K562 treated with DMSO at 1 percent for 12 hours (cell line): ENCODE measurements around the gene TBL3. TPM values are rescaled to one million over a fixed set of nuclear protein-coding genes. Genes with fewer than 3 reads are reported as not detected.

ENCODE experiments used
- total RNA-seq: library from RNA; unstranded; fragments of 300-600 nt; gene quantifications from 2 replicates; pipeline ENCODE4 v1.2.3, GENCODE V29; 2022; ENCODE audit not compliant: insufficient read depth

Gene TBL3
- 37.2 and 53.2 TPM in 2 replicates for total RNA-seq

GRCh38 chr16:1971796-1972489, at the start of gene TBL3:
TBL3 (plus strand) TSS chr16:1972053; CDS start chr16:1972165, 112 bp downstream.

GRCh38 chr16:1942810-1943726, 28.8 kb upstream of the TBL3 start, which contains the start of gene MSRB1:
MSRB1 (minus strand) TSS chr16:1943199; CDS start chr16:1943156, 43 bp downstream.

GRCh38 chr16:1959269-1960039, 12.4 kb upstream of the TBL3 start, which contains the start of gene NDUFB10:
NDUFB10 (plus strand) TSS chr16:1959538; CDS start chr16:1959625, 87 bp downstream.

GRCh38 chr16:1964506-1965395, 7.1 kb upstream of the TBL3 start, which contains the start of gene RPS2:
RPS2 (minus strand) TSS chr16:1964826; CDS start chr16:1964625, 201 bp downstream.

GRCh38 chr16:1966460-1966859, 5.4 kb upstream of the TBL3 start, which contains the start of gene RNF151:
RNF151 (plus strand) TSS chr16:1966856; CDS start chr16:1966882, 26 bp downstream.

GRCh38 chr16:1981398-1981836, 9.6 kb downstream of the TBL3 start, which contains the start of gene NOXO1:
NOXO1 (minus strand) TSS chr16:1981469; CDS start chr16:1981179, 290 bp downstream.

GRCh38 chr16:1983544-1984346, 11.9 kb downstream of the TBL3 start, which contains the start of gene GFER:
GFER (plus strand) TSS chr16:1984193; CDS start chr16:1984219, 26 bp downstream.

GRCh38 chr16:1989209-1990100, 17.6 kb downstream of the TBL3 start, which contains the start of gene SYNGR3:
SYNGR3 (plus strand) TSS chr16:1989970; CDS start chr16:1990103, 133 bp downstream.

GRCh38 chr16:2009791-2010510, 38.1 kb downstream of the TBL3 start, which contains the start of gene ZNF598:
ZNF598 (minus strand) TSS chr16:2009821.

GRCh38 chr16:2019518-2019920, 47.7 kb downstream of the TBL3 start, which contains the start of gene NPW:
NPW (plus strand) TSS chr16:2019785.

GRCh38 chr16:2026461-2027023, 54.7 kb downstream of the TBL3 start, which contains the start of gene NHERF2:
NHERF2 (plus strand) TSS chr16:2026902; CDS start chr16:2027006, 104 bp downstream.

Other genes with a start within 250 kb of the TBL3 start
- 55.4 and 83.8 TPM in 2 replicates for gene NME3, start 200.5 kb upstream of the TBL3 start, total RNA-seq
- gene EME2, start 199.2 kb upstream of the TBL3 start, total RNA-seq = 3.5 and 11.1 TPM in 2 replicates
- gene MRPS34, start 198.9 kb upstream of the TBL3 start, total RNA-seq = 170 and 217 TPM in 2 replicates
- 80.4 and 89.8 TPM in 2 replicates for gene SPSB3, start 189.5 kb upstream of the TBL3 start, total RNA-seq
- 119 and 185 TPM in 2 replicates for gene NUBP2, start 189.1 kb upstream of the TBL3 start, total RNA-seq
- 0.51 TPM in 1 of 2 replicates, not detected in the other for gene IGFALS, start 178.3 kb upstream of the TBL3 start, total RNA-seq
- 87.9 and 95.5 TPM in 2 replicates for gene HAGH, start 145.2 kb upstream of the TBL3 start, total RNA-seq
- 22.3 and 24.5 TPM in 2 replicates for gene FAHD1, start 144.8 kb upstream of the TBL3 start, total RNA-seq
- gene MEIOB, start 99.9 kb upstream of the TBL3 start, total RNA-seq = 35.2 and 61.4 TPM in 2 replicates
- not detected in 2 replicates for gene HS3ST6, start 53.6 kb upstream of the TBL3 start, total RNA-seq
- 142 and 157 TPM in 2 replicates for gene MSRB1, start 28.9 kb upstream of the TBL3 start, total RNA-seq
- gene RPL3L, start 17.4 kb upstream of the TBL3 start, total RNA-seq = not detected in 2 replicates
- gene NDUFB10, start 12.5 kb upstream of the TBL3 start, total RNA-seq = 209 and 233 TPM in 2 replicates
- 6,317 and 9,099 TPM in 2 replicates for gene RPS2, start 7.2 kb upstream of the TBL3 start, total RNA-seq
- 1.3 TPM in 1 of 2 replicates, not detected in the other for gene RNF151, start 5.2 kb upstream of the TBL3 start, total RNA-seq
- gene NOXO1, start 9.4 kb downstream of the TBL3 start, total RNA-seq = 0.89 TPM in 1 of 2 replicates, not detected in the other
- gene GFER, start 12.1 kb downstream of the TBL3 start, total RNA-seq = 46.5 and 60.5 TPM in 2 replicates
- 24.1 and 36.4 TPM in 2 replicates for gene SYNGR3, start 17.9 kb downstream of the TBL3 start, total RNA-seq
- 71.6 and 98.5 TPM in 2 replicates for gene ZNF598, start 37.8 kb downstream of the TBL3 start, total RNA-seq
- 1.8 and 4.4 TPM in 2 replicates for gene NPW, start 47.7 kb downstream of the TBL3 start, total RNA-seq
- 16.0 and 31.4 TPM in 2 replicates for gene NHERF2, start 54.8 kb downstream of the TBL3 start, total RNA-seq
- gene NTHL1, start 75.8 kb downstream of the TBL3 start, total RNA-seq = 17.7 and 38.6 TPM in 2 replicates
- gene TSC2, start 75.9 kb downstream of the TBL3 start, total RNA-seq = 37.3 and 67.9 TPM in 2 replicates
- gene PKD1, start 163.8 kb downstream of the TBL3 start, total RNA-seq = 55.0 and 106 TPM in 2 replicates
- 1.5 and 6.2 TPM in 2 replicates for gene RAB26, start 176.6 kb downstream of the TBL3 start, total RNA-seq
- 69.7 and 97.4 TPM in 2 replicates for gene TRAF7, start 183.7 kb downstream of the TBL3 start, total RNA-seq
- 1.6 and 3.2 TPM in 2 replicates for gene CASKIN1, start 224.6 kb downstream of the TBL3 start, total RNA-seq
- 57.4 and 63.7 TPM in 2 replicates for gene MLST8, start 233.4 kb downstream of the TBL3 start, total RNA-seq
- gene BRICD5, start 238.8 kb downstream of the TBL3 start, total RNA-seq = 10.4 and 37.8 TPM in 2 replicates
- 60.1 and 77.5 TPM in 2 replicates for gene PGP, start 242.8 kb downstream of the TBL3 start, total RNA-seq